Uterus (tissue), 2 donors: ENCODE results near the gene PTPRN2.

Experiments used
- POLR2A ChIP-seq, 2 donors: fragments of 450-650 bp; IDR thresholded peaks; one replicate each; pipeline ENCODE4 v1.6.1; 2016; ENCODE audit warnings: antibody characterized with exemption in 2 of 2, mild to moderate bottlenecking in 1 of 2, moderate library complexity in 1 of 2
- TF ChIP-seq, protein P1 (sequence below), 4 experiments: fragments of 200-600 bp in 2 of 4; fragments of 450-650 bp in 2 of 4; sonication (generic) in 2 of 4; IDR thresholded peaks; one replicate each; pipeline ENCODE4 v1.5.1; 2016 to 2019; ENCODE audit warnings: antibody characterized with exemption in 4 of 4, mild to moderate bottlenecking in 2 of 4, moderate library complexity in 1 of 4

DNA sequence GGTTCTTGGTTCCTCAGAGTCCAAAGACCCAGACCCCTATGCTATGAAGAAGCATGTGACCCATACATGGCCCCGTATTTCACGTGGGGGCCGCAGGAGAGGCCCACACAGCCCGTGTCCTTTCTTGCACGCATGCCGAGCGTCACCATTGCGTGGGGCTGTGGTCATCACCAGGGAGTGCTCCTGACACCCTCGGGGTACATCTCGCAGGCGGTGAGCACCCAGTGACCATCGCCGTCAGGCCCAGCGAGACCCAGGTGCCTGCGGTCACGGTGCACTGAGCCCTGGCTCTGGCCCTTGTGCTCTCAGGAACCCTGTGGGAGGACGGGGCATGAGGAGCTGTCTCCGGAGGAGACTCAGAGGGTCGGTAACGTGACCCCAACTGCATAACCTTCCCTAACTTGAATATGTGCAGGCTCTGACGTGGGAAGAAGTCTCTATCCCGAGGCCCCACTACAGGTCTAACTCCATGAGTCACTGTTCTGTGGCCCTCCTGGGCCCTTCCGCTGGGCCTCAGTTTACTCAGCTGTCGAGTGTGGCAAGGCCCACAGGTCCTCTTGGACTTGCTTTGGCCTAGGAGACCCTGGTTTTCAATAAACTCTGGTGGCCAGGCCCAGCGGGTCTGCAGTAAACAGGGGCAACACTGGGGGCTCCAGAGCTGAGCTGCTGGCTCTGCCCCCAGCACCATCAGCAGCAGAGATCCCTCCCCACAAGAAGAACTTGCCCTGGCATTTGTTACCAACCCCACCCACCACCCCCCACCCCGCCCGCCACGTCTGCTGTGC, 503.9 kb downstream of the PTPRN2 start:
- TF ChIP-seq, protein P1, sequence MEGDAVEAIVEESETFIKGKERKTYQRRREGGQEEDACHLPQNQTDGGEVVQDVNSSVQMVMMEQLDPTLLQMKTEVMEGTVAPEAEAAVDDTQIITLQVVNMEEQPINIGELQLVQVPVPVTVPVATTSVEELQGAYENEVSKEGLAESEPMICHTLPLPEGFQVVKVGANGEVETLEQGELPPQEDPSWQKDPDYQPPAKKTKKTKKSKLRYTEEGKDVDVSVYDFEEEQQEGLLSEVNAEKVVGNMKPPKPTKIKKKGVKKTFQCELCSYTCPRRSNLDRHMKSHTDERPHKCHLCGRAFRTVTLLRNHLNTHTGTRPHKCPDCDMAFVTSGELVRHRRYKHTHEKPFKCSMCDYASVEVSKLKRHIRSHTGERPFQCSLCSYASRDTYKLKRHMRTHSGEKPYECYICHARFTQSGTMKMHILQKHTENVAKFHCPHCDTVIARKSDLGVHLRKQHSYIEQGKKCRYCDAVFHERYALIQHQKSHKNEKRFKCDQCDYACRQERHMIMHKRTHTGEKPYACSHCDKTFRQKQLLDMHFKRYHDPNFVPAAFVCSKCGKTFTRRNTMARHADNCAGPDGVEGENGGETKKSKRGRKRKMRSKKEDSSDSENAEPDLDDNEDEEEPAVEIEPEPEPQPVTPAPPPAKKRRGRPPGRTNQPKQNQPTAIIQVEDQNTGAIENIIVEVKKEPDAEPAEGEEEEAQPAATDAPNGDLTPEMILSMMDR (IDR thresholded peaks at IDR 0.05) = no peak
- no peak for TF ChIP-seq POLR2A (IDR thresholded peaks at IDR 0.05)
